Activated CD4-positive, CD25-positive, alpha-beta regulatory T cell treated with anti-CD3 and anti-CD28 coated beads, Interleukin-2, amount 50 U/mL, for 72 hours (primary cell): ENCODE results near the gene LMX1B.
"Not testable (repeated sequence)": the region's sequence is repeated elsewhere in the genome, so short reads cannot be mapped to it uniquely, and the experiment has no call there.

Source experiments
- DNase-seq: peaks from one replicate; pipeline ENCODE4 v3.0.0; 2021

LMX1B gene

GRCh38 chr9:126700903-126701812 is 87.4 kb downstream of the LMX1B start:
- DNase-seq: no peak

GRCh38 chr9:126701813-126702140 is 88.0 kb downstream of the LMX1B start:
- DNase-seq: peak; percentile 22

DNA sequence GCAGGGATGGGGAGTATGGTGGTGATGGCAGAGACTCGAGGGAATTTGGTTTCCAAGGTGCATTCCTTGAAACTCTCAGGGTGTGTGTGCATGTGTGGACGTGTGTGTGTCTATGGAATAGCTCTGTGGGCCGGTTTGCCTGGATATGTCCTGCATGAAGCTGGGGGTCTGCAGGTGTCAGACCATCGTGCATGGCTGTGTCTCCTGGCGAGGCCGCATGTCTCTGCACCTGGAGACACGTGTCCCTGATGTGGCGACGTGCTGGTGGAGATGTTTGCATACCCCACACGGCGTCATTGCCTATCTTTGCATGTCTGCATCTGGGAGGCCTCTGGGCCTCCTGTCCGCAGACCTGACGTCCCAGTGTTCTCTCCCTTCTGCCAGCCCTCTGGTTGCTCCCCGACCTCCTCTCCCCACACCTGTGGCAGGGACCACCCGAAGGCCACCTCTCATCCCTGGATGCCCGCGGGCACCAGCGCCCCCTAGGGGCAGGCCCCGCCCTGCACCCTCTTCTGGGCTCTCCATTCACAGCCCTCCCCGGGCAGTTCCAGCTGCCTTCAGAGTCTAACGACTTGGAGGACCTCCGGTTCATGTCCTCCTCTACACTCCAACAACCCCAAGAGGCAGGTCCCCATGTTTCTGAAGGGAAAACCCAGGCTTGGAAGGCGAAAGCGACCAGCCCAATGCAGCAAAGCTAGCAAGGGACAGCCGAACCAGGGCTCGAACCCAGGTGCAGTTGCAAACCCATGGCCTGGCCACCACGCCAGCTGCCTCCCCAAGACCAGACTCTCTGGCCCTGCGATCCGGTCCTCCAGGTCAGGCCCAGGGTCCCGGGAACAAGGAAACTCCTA is 88.6 kb downstream of the LMX1B start:
- peak; percentile 61 for DNase-seq

DNA sequence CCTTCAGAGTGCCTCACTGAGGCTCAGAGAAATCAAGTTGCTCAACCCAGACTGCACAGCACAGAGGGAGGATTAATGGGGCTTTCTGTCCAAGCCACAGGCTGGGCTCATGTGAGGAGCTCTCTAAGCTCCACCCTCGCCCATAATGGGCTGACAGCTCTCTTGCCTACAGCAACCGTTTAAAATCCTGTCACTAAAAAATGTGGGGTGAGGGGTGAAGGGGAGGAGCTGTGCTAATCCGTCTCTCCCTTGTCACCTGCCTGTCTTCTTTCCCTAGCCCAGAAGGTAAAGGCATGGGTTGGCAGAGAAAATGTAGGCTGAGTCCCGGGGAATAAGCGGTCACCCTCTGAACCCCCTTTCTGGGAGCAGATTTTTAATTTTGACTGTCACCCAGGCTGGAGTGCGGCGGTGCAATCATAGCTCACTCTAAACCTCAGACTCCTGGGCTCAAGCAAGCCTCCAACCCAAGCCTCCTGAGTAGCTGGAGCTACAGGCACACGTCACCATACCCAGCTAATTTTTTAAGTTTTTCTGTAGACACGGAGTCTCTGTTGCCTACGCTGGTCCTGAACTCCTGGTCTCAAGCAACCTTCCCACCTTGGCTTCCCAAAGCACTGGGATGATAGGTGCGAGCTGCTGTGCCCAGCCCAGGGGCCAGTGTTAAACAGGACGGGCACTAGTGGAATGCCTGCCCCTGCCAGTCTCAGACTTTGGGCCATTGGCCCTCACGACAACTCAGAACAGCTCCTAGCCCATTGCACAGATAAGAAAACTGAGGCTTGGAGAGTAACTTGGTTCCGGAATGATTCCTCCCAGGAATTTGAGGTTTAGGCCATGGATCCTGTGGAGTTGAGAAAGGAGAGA is 89.5 kb downstream of the LMX1B start:
- DNase-seq: no peak

DNA sequence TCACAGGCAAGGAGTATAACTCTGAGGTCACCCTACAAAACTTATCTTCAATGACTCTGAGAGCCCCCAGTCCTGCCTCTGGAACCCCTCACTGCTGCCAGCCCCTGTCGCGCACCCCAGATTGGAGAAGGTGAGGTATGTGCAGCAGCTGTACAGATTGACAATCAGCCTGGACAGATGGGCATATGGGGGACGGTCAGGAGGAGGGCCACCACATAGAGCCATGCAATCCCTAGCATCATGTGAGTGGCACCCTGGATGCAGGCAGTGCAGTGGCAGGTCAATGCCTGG is 90.1 kb downstream of the LMX1B start:
- no peak for DNase-seq

DNA sequence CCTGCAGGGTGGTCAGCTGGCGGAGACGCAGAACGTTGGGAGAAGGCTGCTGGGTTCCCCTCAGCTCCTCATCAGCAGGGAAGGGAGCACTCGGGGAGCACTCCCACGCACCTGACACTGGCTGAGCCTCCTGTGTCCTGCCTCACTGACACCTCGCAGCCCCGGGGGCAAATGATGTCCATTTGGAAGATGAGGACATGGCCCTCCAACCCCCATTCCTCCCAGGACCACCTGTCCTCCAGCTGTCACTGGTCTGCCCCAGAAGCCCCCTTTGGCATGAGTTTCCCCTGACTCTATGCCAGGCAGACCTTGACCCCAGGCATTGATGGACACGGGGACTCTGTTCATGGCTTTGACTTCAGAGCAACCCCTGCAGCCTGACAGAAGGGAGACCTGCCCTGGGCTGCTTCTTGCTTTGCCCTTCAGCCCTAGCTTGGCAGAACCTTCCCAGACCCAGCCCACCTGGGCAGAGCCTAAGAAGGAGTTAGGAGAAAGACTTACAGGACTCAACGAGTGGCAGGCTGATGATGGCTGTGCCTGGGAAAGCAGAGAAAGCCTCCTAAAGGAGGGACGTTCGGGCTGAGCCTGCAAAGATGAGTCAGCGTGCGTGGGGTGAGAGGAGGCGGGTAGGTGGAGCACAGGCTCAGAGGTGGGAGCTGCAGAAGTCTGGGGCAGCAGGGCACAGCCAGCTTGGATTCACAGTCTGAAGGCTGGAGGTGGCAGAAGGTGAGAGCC is 90.6 kb downstream of the LMX1B start:
- peak; percentile 19 for DNase-seq

- DNase-seq: peak; percentile 88
These were observed 91.4 kb downstream of the LMX1B start for GRCh38 chr9:126704892-126705766.

DNA sequence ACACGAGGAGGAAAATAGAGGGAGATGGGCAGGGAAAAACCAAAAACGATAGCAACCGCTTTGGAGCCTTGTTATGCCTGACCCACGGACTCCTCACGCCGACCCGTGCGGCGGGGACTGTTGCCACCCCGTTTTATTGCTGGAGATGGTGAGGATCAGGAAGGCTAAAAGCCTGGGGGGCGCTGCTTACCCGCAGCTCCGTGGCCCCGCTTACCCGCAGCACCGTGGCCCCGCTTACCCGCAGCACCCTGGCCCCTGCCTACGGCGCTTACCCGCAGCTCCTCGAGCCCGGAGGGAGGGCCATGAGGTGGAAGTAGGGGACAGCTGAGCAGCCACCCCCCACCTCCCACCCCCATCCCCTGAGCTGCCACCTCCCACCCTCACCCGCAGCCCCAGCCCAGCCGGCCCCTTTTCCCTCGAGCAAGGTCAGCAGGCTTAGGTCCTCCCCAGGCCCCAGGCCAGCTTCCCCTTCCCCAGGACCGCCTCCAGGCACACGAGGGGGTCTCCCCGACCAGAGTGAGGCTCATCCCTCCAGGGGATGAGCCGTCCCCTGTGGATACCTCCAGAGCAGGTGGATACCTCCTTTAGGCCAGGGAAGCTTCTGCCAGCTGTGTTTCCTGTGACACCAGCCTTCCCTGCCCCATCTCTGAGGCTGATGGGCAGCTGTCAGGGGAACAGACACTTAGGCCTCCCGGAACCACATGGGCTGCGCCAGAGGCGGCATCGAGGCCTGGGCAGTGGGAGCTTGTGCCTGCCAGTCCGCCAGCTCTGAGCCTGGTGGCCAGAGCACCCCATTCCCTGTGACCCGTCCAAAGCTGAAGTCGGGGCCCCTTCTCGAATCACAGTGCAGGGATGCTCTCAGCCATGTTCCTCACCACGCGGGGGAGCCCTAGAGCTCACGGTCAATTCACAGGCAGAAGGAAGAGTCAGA is 92.3 kb downstream of the LMX1B start:
- DNase-seq: peak; percentile 75

GRCh38 chr9:126706698-126707053 is 92.9 kb downstream of the LMX1B start:
- DNase-seq: no peak

DNA sequence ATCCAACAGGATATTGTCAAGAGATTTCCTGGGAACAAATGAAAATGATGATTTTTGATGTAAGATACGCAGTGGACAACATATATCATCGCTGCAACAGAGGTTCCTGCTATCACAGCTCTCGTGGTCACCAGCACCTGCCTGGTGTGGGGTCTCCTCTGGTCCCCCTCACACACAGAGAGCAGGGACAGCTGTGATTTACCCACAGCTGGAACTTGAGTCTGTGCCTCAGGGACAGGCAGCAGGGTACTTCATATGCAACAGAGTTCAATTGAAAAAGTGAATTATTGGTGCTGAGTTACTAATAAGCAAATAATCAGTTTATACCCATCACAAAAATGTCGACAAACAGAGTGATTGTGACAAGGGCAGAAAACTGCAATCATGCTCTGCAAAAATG is 93.4 kb downstream of the LMX1B start:
- peak; percentile 23 for DNase-seq

DNA sequence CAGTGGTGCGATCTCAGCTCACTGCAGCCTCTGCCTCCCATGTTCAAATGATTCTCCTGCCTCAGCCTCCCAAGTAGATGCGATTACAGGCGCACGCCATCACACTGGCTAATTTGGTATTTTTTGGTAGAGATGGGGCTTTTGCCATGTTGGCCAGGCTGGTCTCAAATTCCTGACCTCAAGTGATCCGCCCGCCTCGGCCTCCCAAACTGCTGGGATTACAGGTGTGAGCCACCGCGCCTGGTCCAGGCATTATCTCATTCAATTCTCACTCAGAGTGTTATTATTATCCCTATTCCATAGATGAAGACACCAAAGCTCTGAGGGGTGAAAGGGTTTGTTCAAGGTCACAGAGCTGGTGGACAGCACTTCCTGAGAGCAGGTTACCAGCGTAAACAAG is 94.0 kb downstream of the LMX1B start:
- DNase-seq: not testable (repeated sequence)

- no peak for DNase-seq
These were observed 94.5 kb downstream of the LMX1B start for GRCh38 chr9:126708178-126708577.

- no peak for DNase-seq
These were observed 95.5 kb downstream of the LMX1B start for GRCh38 chr9:126709241-126709640.

DNA sequence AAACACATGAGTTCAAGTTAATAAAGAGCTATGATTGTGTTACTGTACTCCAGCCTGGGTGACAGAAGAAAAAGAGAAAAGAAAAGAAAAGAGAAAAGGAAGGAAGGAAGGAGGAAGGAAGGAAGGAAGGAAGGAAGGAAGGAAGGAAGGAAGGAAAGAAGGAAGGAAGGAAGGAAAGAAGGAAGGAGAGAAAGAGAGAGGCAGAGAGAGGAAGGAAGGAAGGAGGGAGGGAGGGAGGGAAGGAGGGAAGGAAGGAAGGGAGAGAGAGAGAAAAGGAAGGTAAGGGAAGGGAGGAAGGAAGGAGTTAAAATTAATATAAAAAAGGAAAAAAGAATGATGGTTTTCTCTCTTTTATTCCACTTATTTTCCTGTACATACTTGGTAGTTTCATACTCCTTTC is 101.7 kb downstream of the LMX1B start:
- no peak for DNase-seq

DNA sequence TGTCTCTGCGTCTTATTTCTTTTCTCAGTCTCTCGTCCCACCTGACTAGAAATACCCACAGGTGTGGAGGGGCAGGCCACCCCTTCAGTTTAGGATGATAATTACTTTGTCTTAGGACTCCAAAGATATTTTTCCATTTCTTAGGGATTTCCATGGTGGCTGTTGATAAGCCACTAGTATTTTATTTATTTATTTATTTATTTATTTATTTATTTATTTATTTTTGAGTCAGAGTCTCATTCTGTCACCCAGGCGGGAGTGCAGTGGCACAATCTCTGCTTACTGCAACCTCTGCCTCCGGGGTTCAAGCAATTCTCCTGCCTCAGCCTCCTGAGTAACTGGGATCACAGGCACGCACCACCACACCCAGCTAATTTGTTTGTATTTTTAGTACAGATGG is 103.7 kb downstream of the LMX1B start:
- not testable (repeated sequence) for DNase-seq

- DNase-seq: peak; percentile 70
These were observed 105.9 kb downstream of the LMX1B start for GRCh38 chr9:126719618-126720031.

- no peak for DNase-seq
These were observed 106.3 kb downstream of the LMX1B start for GRCh38 chr9:126720036-126720435.

- DNase-seq: no peak
These were observed 107.2 kb downstream of the LMX1B start for GRCh38 chr9:126720661-126721563.

- no peak for DNase-seq
These were observed 107.8 kb downstream of the LMX1B start for GRCh38 chr9:126721564-126721981.
